NCI-H1436 (cell line): ENCODE results near the gene GIT2.

Experiments
- DNase-seq: peaks from one replicate; lab custom pipeline; 2025; lab: John Stamatoyannopoulos, UW

The GIT2 gene

DNA sequence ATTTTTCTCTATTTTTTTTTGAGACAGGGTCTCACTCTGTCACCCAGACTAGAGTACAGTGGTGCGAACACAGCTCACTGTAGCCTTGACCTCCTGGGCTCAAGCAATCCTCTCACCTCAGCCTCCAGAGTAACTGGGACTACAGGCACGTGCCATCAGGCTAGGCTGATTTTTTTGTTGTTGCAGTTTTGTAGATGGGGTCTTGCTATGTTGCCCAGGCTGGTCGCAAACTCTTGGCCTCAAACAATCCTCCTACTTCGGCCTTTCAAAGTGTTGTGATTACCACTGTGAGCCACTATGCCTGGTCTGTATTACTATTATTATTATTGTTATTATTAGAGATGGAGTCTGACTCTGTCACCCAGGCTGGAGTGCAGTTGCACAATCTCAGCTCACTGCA lies 23.3 kb downstream of the GIT2 start:
- no peak for DNase-seq

DNA sequence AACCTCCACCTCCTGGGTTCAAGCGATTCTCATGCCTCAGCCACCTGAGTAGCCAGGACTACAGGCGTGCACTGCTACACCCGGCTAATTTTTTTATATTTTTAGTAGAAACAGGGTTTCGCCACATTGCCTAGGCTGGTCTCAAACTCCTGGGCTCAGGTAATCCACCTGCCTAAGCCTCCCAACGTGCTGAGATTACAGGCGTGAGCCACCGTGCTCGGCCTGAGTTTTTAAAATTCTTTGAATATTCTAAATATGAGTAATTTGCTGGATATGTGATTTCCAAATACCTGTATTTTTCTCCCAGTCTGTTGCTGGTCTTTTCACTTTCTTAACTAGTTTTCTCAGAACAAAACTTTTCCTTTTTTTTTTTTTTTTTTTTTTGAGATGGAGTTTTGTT lies 27.4 kb downstream of the GIT2 start:
- DNase-seq = no peak

DNA sequence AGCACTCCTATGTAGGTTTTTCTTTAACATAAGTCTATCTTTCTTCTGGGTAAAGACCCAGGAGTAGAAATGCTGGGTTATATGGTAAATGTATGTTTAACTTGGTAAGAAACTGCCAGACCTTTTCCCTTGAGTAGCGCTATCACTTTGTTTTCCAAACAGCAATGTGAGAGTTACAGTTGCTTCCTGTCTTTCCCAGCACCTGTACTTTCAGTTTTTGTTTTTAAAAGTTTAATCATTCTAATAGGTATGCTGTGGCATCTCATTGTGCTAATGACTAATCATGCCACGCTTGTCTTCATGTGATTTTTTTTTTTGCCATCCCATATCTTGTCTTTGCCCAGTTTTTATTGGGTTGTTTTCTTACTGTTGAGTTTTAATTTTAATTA lies 28.1 kb downstream of the GIT2 start:
- DNase-seq = no peak

DNA sequence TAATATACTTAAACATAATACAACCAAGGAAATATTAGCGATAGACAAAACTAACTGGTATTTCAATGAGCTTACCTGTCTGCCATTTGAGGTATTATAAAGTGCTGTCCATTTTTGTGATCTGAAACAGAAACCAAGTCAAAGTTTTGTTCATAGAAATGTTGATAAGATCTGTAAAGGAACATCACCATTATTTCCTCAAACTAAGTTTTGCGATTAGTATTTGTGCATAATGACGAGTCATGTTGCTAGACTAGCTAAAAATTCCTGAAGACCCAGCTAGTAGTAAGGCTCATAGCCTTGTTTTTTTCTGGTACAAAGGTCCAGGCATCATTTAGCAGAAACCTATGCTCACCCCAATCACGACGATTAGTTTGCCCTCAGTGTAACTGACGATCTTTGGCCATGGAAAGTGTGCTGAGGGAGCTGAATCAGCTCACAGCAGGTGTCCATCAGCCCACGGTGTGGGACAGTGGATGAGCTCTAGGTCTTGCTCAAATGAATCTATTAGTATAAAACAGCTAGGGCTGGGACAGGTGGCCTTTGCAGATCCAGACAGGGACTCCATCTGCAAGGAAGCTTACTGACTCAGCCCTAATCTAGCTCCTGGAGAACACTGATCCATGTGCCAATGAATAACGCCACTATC lies 28.7 kb downstream of the GIT2 start:
- DNase-seq = no peak

DNA sequence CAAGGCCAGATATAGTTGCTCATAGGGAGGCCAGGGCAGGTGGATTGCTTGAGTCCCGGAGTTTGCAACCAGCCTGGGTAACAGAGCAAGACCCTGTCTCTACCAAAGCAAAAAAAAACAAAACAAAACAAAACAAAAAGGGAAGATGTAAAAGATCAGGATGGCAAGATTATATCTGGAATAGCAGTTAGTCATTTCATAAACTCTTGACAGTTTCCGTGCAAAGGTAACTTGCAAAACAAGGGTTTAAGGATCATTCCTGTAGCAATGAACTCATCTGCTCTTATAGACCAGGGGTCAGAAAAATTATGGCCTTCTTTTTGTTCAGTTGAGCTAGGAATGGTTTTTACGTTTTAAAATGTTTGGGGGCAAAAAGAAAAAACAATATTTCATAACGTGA lies 29.6 kb downstream of the GIT2 start:
- no peak for DNase-seq

DNA sequence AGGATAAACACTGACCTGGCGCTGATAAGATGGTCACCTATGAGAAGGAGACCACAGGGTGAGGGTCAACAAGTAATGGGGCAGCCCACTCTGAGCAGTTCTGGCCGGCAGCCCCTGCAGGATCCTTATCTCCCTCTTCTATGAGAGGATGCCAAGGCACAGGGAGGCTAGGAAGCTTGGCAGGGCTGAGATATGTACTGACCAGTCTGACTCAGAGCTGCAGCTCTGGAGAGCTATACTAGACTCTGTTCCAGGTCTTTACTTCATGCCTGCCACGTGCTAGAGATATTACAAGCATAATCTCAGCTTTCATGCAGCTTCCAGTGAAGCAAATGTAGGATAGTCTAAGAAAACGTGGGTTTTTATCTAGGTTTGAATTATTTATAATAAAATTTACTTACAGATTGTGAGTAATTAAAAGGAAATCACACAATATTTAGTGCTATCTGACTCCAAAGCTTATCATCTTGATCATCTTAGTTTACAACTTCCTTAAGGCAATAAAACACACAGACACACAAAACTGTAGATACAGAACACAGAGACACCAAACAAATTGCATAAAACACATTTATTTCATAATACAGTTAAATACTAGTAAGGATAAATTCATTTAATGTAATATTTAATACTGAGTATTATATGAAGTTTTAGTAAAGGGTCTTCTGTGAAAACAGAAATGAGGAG lies 32.3 kb downstream of the GIT2 start:
- no peak for DNase-seq

DNA sequence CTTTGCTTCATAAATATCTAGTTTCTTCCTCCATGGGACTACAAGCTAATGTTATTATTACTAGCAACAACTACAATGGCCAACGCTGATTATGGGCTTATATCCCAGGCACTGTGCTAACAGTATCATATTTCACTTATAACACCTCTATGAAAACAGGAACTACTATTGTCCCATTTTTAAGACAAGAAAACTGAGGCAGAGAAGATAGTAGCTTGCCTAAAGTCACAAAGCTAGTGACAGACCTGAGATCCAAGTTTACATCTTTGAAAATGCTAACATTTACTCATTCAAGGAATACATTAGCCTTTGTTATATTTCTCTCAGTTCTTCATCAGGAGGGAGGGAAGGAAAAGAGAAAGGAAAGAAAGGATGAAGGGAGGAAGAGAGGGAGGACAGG lies 32.8 kb downstream of the GIT2 start:
- DNase-seq = no peak

DNA sequence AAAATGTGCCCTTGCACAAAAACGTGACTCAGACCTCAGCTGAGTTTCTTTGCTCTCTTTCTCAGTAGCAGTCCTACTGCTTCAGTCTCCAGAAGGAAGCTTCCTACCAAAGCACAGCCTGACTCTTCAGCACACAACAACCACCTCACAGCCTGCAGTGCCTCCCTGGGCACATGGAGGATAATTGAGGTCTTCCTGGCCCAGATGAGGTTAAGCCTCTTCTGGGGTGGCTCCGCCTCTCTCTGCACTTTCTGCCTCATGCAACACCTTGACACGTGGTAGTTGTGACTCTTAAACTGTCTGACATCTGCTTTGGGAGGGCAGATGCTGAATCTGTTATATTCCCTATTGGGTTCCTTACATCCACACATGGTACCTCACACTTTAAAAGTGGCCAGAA lies 33.8 kb downstream of the GIT2 start:
- no peak for DNase-seq

DNA sequence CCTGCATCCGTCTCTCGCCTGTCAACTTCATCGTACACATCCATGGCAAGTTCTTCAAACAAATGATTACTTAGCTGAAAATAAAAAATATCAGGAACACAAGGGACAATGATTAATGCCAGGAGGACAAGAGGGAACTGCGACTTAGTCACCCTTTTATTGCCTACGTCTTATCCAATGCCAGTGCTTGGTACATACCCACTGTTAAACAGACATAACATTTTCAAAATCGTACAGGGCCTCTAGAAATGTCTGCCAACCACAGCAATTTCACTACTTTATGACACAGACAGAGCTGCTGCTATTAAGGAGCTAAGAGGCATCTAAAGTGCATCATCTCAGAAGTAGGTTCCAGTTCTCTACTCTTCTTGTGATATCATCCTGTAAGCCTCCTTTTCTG lies 34.6 kb downstream of the GIT2 start:
- no peak for DNase-seq

DNA sequence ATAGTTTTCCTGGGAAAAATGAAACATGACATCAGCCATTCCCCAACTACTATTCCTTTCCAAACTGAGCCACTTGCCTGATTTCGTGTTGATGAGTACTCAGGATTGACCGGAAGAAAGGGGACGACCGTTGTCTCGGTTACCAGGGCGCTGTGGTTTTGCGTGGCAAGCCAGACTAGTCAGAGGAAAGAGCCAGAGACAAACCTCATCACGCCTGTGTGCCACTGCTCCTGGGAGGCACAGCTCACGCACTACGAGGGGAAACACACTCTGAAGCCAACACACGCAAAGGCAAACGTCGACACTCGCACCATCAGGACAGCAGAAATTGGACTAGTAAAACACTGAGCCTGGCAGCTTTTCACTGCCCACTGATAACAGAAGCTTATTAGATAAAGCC lies 35.0 kb downstream of the GIT2 start:
- no peak for DNase-seq

DNA sequence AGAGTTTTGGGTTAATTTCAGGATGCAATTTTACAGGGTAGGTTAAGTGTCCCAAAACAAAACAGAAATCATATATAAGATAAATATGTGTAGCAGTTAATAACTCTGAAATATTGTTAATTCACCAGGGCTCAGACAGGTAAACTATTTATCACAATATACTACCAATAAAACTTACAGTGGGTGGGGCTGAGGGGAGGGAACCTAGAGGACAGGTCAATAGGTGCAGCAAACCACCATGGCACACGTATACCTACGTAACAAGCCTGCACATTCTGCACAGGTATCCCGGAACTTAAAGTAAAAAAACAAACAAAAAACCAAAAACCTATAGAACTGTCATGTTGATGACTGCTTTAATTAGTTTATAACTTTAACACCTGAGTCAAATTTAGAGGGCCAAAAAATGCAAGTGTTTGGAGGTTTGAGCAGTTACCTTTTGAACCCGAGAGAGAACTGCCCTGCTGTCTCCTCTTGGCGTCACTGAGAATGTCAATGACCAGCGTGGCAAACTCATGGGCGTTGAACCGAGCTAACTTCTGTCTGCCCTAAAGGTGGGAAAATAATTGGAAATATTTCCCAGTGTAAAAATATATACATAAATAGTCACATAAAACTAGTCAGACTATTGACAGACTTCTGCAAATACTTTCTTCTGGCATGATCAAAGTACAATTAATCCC lies 36.6 kb downstream of the GIT2 start:
- DNase-seq = no peak

DNA sequence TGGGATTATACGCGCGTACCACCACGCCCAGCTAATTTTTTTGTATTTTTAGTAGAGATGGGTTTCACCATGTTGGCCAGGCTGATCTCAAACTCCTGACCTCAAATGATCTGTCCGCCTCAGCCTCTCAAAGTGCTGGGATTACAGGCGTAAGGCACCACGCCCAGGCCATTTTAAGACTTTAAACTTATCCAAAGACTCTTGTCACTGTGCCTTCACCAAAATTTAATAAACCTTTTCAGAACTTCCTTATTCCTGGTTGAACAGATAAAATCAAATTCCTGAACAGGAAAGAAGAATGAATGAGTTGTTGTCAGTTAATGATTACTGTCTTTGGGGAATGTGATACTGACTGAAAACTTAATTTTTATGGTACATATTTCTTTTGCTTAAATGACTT lies 37.8 kb downstream of the GIT2 start:
- DNase-seq = no peak

DNA sequence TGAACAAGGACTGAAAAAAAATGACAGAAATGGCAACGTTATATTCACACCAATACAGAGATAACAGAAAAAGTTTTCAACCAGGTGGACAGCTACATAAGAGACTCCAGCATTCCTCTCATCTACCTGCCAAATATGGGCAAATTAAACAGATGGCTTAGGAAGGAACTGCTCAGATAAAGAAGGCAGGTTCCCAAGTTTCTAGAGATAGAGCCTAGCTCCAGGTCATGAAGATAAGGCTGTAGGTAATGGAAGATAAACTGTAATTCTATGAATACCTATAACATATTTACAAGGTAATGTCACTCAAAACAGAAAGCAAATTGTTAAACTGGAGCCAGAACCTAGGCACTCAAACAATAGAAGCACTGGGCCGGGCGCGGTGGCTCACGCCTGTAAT lies 42.5 kb downstream of the GIT2 start:
- no peak for DNase-seq

DNA sequence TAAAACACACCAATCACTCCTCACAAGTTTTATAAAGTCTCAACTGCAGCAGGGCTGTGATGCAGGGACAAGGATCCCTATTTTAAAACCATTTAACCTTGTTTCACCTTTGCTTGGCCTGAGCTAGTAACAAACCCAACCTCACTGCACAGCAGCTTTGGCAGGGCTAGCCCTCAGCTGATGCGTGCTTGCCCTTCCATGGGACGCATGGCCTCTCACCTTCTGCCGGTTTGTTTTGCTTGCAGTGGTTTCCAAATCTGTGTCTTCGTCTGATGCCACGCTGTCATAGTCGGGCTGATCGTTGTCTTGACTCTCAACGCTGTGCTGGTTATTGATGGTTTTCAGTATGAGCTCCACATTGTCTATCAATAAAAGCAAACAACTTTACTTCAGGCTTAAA lies 43.3 kb downstream of the GIT2 start:
- DNase-seq = no peak

DNA sequence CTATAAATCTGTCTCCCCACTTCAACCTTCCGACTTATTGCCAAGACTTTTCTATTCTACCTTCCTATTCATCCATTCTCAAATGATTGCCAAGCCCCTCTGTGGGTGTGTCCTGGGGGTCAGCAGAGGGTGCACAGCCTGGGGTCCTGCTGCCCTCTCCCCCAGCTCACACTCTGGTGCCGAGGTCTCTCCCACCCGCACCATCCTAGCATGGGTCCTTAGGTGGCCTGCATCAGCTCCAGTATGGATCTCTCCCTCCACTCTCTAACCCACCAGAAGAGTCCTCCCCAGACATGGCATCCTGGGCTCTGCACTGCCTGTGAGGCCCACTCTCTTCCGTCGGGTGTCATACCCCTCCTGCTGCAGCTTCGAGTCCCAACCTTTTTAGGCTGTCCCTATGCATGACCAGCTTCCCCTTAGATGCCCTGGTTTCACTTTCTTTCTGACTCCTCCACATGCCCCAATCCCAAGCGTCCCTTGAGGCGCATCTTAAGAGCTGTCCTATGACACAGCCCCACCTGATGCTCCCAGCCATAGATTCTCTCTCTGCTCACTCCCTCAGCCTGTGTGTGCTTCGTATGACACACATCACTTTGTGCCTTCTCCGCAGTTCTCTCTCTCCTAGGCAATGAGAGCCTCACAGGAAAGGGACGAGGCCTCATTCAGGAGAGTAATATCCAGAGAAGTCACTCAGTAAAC lies 43.9 kb downstream of the GIT2 start:
- DNase-seq = no peak

DNA sequence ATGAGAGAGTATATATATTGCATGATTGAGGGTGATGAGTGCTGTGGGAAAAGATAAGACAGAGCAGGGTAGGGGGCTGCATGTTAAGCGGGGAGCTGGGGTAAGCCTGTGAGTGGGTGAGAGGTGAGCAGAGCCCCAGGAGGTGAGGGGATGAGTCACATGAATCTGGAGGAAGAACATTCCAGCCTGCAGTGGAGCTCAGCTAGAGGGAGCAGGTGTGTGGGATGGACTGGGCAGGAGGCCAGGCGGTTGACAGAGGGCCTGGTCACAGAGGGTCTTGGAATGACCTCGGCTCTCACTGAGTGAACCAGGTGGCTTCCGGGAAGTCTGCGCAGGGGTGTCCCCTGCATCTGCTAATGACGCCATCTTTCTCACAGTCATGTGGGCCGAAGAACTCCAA lies 44.4 kb downstream of the GIT2 start:
- no peak for DNase-seq

DNA sequence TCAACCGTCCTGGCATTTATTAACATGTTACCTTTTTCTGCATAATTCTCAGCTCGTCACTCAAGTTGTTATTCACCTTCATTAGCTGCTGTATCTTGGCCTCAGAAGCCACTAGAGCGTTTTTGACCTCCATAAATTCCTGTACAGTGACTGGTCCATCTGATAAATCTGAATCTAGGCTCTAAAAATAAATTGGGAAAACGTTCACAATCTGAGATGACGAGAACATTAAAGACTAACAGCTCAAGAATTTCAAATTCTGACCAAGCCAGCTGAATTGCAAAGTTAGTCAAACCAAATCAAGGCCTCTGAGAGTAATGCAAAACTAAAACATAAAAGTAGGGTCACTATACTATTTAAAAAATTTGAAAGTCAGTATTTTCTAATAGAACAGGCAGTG lies 45.0 kb downstream of the GIT2 start:
- no peak for DNase-seq

DNA sequence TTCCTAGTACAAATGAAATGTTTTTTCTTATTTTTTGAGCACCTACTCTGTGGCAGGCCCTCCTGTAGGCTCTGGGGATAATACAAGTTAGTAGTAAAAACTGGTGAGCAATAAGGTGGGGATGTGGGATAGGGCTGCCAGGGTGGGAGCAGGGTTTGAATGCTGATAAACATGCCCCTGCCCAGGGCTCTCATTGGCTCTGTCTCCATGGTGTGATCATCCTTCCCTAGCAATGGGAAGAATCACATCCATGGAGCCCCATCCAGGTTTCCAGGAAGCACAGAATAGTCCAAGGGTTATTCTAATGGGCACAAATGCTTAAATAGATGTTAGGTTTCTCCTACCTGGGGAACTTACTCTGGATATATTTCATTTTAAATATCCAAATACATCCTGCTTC lies 45.5 kb downstream of the GIT2 start:
- no peak for DNase-seq

DNA sequence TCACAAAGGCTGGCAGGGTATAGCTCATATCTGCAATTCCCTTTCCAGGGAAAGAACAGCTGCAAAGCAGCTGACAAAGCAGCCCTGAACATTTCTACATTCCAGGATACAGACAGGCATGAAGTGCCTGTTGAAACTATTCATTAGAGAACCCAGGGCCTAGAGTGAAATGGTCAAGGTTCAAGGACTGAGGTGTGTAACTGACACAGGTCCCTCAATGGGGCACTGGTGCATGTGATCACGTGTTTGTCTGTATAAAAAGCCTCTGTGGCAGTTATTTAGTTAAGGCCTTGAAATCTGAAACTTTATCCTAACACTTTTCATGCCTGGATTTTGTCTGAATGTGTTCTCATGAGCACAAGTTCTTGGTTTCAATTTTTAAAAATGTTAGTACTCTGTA lies 47.1 kb downstream of the GIT2 start:
- no peak for DNase-seq

DNA sequence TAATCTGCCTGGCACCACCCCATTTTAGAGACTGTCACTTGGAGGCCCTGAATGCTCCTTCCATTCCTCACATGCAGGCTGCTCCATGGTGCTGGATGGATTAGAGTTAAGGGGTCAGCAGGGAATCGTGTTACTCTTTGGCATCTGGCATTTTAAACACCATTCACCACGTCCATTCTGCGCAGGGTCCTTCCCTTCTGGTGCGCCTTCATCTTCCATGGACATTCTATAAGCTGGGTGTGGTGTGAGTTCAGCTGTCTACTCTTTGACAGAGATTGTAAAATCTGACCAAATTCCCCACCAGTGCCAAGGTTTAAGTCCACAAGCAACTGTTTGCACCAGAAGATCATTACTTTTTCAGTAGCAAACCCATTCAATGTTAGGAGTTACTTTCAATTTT lies 47.8 kb downstream of the GIT2 start:
- DNase-seq = no peak

DNA sequence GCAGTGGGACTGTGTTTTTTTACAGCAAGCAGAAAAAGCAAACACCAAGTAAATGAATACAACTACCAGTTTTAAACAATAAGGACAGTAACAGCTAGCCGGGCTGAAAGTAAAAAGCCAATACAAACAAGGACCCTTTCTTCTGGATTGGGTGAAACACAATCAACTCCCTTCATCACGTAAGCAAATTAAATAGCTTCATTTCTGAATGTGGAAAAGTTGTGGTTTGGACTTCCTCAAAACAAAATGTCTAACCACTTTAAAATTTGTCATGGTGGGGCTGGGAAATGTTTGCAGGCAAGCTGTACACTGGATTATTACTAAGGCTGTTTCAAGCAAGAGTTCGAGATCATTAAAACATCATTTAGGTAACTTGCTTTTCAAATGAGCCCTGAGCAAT lies 48.6 kb downstream of the GIT2 start:
- no peak for DNase-seq

DNA sequence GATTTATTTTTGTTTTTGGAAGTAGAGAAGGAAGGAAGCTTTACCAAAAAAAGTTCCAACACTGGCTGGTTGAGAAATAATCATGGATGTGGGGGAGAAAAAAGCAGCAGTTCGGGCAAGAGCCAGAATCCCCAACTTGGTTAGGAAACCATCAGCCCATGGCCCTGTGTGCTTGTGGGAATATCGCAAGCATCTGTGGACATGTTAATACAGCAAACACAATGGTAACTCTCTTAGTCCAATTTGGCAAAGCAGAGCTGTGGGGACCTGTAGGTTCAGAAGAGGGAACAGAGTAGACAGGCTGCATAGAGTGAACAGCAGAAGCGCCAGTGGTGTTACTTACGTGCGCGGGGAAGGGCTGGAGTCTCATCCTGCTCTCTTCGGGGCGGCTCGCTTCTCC lies 49.3 kb downstream of the GIT2 start:
- DNase-seq = no peak

DNA sequence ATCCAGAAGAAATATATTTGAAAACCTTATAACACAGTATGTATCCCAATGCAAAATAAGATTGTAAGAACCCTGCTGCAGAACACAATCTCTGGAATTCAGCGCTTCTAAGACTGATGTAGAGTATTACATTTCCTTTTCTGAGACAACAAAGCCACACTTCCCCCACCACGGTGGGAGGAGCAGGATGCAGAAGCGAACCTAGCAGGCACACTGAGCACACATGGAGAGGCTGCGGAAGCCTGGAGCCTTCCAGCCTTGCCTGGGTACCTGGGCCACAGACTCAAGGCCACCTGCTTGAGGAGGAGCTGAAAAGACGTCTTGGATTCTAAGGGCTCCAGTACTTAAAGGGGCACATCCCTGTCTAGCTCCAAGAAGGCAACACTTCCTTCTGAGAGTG lies 49.7 kb downstream of the GIT2 start:
- DNase-seq = no peak
